Spinal cord (tissue), 10 donors: Measurements from ENCODE around the gene MLH3. TPM values are rescaled to one million over a fixed set of nuclear protein-coding genes. Genes with fewer than 3 reads are reported as not detected.
"Not testable (repeated sequence)": the region's sequence is repeated elsewhere in the genome, so short reads cannot be mapped to it uniquely, and the experiment has no call there.

Experiments
- DNase-seq, 6 donors: peaks; one replicate each; pipeline versions ENCODE4 v3.0.0 to v3.0.0-alpha.2; 2013 to 2015; ENCODE audit warnings: low spot score in 6 of 6, low read depth in 4 of 6
- H3K27ac ChIP-seq: one replicate; pipeline ENCODE4 v1.5.1; 2013; ENCODE audit warnings: low read depth, low read length, control low read depth
- H3K27me3 ChIP-seq: one replicate; pipeline ENCODE4 v1.6.1; 2013; ENCODE audit warnings: low read length; ENCODE audit not compliant: control insufficient read depth, insufficient read depth
- H3K36me3 ChIP-seq: one replicate; pipeline ENCODE4 v1.6.1; 2013; ENCODE audit warnings: low read length; ENCODE audit not compliant: control insufficient read depth, insufficient read depth
- H3K4me1 ChIP-seq: one replicate; pipeline ENCODE4 v1.6.1; 2013; ENCODE audit warnings: low read length; ENCODE audit not compliant: control insufficient read depth, insufficient read depth
- H3K4me3 ChIP-seq: one replicate; pipeline ENCODE4 v1.5.1; 2013; ENCODE audit warnings: low read depth, low read length, control low read depth
- H3K9me3 ChIP-seq: one replicate; pipeline ENCODE4 v1.6.1; 2013; ENCODE audit warnings: low read length; ENCODE audit not compliant: control insufficient read depth, insufficient read depth
- WGBS: methylation state at CpG from one replicate; pipeline ENCODE4 v1.1.5; 2013; ENCODE audit warnings: missing lambda C conversion rate; ENCODE audit not compliant: insufficient coverage; 5-methylcytosine and 5-hydroxymethylcytosine counted together
- polyA plus RNA-seq, 2 donors: library from polyadenylated mRNA; unstranded; fragments of 120-200 nt; gene quantifications; one replicate each; pipeline ENCODE4 v1.2.1, GENCODE V29; 2013; ENCODE audit not compliant: insufficient read length in 2 of 2
- total RNA-seq, 2 donors: library from RNA; depleted of rRNA in 1 of 2; stranded (reverse); fragments of 120-200 nt in 1 of 2; fragments of >200 nt in 1 of 2; gene quantifications; one replicate each; pipeline versions ENCODE4 v1.2.3 to v1.2.4, GENCODE V29; 2013 to 2014
- donor health status: healthy.

Gene MLH3
- total and polyA plus RNA-seq, 4 donors: 21.4 to 65.8 (median 39.5) TPM

DNA sequence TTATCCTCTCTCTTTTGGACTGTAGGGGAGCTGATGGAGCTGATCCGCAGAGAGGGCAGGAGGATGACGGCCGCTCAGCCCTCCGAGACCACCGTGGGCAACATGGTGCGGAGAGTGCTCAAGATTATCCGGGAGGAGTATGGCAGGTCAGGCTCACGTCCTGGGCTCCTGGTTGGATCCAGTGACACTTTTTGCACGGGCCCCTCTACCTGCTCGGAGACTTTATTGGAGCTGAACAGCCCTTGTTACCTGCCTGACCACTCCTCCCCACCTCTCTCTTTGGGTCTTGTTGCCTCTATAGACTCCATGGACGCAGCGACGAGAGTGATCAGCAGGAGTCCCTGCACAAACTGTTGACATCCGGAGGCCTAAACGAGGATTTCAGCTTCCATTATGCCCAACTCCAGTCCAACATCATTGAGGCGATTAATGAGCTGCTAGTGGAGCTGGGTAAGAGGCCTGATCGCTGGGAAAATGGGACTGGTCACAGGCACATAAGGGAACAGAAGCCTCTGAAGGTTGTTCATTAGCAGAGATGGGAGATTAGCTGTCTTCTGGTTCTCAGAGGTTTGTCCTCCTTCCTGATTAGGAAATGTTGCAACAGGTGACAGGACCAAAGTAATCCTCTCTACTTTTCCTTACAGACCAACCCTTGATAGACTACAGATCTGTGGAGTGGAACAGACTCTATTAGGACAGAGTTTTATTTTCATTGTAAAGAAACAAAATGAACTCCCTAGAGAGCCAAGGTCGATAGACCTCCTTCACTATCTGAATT, 47.8 kb downstream of the MLH3 start:
- peaks cover 1% of the 10 kb centered on the region for H3K9me3 ChIP-seq
- no peak for DNase-seq
- H3K4me1 ChIP-seq: peaks cover 10% of the 10 kb centered on the region
- no peaks in the 10 kb centered on the region for H3K27me3 ChIP-seq
- 4% methylated on average over 16 of the region's 18 CpGs for WGBS
- peak overlapping the region; percentile 95 for H3K4me3 ChIP-seq
- peak overlapping the region; percentile 87 for H3K27ac ChIP-seq
- peaks cover 16% of the 10 kb centered on the region for H3K36me3 ChIP-seq

DNA sequence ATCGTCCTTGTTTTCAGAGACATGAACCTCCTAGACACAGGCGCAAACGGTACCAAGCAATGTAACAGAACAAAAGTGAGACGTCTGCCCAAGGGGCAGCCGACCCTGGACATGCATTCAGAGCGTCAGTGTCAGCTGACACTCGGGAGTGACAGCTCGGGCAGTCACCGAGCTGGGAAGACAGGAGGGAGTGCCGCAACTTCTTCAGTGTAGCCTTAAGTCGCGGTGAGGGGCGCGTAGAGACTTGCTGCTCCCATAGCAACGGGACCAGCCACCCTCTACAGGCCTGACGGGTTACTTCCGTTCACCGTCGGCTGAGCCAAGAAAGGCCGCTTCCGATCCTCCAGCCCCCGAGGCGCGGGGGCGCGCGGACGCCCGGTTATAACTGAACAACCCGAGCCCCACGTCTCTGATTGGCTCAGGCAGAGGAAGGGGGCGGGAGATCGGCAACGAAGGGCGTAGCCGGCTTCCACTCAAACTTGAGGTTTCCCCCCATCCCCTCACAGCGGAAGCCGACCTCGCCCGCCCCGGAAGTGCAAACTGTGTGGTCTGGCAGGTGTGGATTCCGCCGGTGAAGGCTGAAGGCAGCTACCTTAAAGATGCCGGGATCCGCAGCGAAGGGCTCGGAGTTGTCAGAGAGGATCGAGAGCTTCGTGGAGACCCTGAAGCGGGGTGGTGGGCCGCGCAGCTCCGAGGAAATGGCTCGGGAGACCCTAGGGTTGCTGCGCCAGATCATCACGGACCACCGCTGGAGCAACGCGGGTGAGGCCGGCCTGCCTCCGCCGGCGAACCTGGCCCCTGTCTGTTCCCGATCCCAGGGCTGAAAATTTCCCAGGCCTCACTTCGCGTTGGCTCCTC, 48.6 kb downstream of the MLH3 start, which contains the start of gene EIF2B2:
Gene EIF2B2 (plus strand): TSS at position 530 of the 858 bp plus-strand sequence. CDS start 70 bp downstream, at position 600.
- WGBS: under 1% methylated on average over 61 of the region's 66 CpGs
- peak; percentile 93 to 99 (median 96) for DNase-seq
- Histone ChIP-seq H3K36me3 (peaks cover 13% of the 10 kb centered on the region), H3K27ac (peak within 1 kb of the TSS; percentile 87), H3K4me3 (peak within 1 kb of the TSS; percentile 95), H3K4me1 (peaks cover 10% of the 10 kb centered on the region), H3K9me3 (peaks cover 1% of the 10 kb centered on the region), H3K27me3 (no peaks in the 10 kb centered on the region)

DNA sequence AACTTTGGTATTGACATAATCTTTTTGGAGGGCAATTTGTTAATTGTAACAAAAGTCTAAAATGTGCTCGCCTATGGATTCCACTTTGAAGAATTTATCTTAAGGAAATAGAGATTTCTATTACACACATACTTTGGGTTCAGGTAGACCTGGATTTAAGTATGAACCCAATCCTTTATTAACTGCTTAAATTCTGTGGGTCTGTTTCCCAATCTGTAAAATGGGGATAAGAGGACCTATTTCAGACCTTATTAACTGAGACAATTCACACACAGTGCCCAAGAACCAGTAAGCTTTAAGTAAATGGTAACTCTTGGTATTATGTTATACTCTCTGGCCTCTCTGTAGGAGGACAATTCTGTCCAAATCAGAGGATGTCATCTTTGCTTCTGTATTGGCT, 49.4 kb downstream of the MLH3 start:
- H3K27ac ChIP-seq: peak overlapping the region; percentile 87
- peaks cover 1% of the 10 kb centered on the region for H3K9me3 ChIP-seq
- no CpG with 5 or more reads among the region's 1 CpG for WGBS
- no peaks in the 10 kb centered on the region for H3K27me3 ChIP-seq
- no peak for DNase-seq
- H3K4me1 ChIP-seq: peaks cover 10% of the 10 kb centered on the region
- H3K36me3 ChIP-seq: peaks cover 13% of the 10 kb centered on the region
- peak overlapping the region; percentile 95 for H3K4me3 ChIP-seq

DNA sequence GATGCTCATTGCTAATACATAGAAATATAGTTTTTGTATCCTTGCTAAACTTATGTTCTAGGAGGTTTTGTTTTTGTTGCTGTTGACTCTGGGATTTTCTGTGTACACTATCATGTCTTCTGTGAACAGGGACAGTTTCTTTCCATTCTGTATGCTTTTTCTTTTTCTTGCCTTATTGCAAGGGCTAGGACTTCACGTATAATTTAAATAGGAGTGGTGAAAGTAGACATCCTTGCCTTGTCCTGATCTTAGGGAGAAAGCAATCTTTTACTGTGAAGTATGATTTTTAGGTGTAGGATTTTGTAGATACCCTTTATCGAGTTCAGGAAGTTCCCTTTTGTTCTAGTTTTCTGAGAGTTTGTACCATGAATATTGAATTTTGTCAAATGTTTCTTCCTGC, 50.0 kb downstream of the MLH3 start:
- Histone ChIP-seq H3K36me3 (peaks cover 7% of the 10 kb centered on the region), H3K4me3 (no peak overlapping the region), H3K9me3 (peaks cover 1% of the 10 kb centered on the region), H3K4me1 (peaks cover 10% of the 10 kb centered on the region), H3K27me3 (no peaks in the 10 kb centered on the region), H3K27ac (no peak overlapping the region)
- WGBS: 100% methylated on average over 2 of the region's 2 CpGs
- DNase-seq: no peak

DNA sequence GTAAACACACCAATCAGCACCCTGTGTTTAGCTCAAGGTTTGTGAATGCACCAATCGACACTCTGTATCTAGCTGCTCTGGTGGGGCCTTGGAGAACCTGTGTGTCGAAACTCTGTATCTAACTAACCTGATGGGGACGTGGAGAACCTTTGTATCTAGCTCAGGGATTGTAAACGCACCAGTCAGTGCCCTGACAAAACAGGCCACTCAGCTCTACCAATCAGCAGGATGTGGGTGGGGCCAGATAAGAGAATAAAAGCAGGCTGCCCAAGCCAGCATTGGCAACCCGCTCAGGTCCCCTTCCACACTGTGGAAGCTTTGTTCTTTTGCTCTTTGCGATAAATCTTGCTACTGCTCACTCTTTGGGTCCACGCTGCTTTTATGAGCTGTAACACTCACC, 55.5 kb downstream of the MLH3 start:
- not testable (repeated sequence) for DNase-seq, H3K9me3 ChIP-seq, H3K36me3 ChIP-seq, H3K27ac ChIP-seq, H3K4me1 ChIP-seq, H3K4me3 ChIP-seq, H3K27me3 ChIP-seq
- WGBS: no CpG with 5 or more reads among the region's 7 CpGs

DNA sequence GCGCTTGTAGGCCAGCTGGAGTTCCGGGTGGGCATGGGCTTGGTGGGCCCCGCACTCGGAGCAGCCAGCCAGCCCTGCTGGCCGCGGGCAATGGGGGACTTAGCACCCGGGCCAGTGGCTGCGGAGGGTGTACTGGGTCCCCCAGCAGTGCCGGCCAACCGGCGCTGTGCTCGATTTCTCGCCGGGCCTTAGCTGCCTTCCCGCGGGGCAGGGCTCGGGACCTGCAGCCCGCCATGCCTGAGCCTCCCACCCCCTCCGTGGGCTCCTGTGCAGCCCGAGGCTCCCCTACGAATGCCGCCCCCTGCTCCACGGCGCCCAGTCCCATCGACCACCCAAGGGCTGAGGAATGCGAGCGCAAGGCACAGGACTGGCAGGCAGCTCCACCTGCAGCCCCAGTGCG, 57.1 kb downstream of the MLH3 start:
- H3K27me3 ChIP-seq, DNase-seq, H3K27ac ChIP-seq, H3K9me3 ChIP-seq, H3K4me1 ChIP-seq, H3K4me3 ChIP-seq, H3K36me3 ChIP-seq: not testable (repeated sequence)
- WGBS: 95% methylated on average over 18 of the region's 28 CpGs

DNA sequence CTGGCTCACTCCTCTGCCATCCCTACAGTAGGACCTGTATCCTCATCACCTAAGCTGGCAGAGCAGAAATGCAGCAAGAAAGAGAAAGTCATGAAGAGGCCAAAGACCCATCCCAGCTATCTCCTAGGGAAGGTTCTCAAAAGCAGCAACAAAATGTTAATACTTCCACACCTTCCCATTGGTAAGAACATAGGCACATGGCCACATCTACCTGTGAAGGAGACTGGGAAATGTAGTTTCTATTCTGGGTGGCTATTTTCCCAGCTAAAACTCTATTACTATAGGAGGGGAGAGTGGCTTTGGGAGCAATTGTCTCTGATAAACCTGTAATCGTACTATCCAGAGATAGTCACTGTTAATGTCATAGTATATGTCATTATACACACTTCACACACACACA, 62.3 kb downstream of the MLH3 start:
- Histone ChIP-seq H3K27me3 (no peaks in the 10 kb centered on the region), H3K36me3 (no peaks in the 10 kb centered on the region), H3K4me1 (peaks cover 11% of the 10 kb centered on the region), H3K27ac (no peak overlapping the region), H3K9me3 (no peaks in the 10 kb centered on the region), H3K4me3 (no peak overlapping the region)
- no CpG with 5 or more reads among the region's 1 CpG for WGBS
- no peak for DNase-seq

DNA sequence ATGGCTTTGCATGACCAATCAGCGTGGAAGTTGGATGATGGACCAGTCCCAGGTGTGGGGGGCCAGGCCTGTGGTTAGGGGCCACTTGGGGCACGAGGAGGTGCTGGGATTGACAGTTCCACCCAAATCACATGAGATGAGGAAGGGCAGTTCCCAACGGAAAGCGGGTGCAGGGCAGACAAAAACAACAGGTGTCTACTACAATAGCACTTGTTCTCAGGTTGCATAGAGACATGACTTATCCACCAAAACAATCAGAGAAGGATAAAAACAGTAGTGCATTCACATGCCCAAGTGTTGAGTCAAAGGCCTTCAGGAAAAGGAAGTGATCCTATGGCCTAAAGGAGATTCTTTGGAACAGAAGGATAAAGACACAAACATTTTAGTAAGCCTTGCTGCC, 63.1 kb downstream of the MLH3 start:
- no peaks in the 10 kb centered on the region for H3K9me3 ChIP-seq
- no peak for DNase-seq
- no peaks in the 10 kb centered on the region for H3K27me3 ChIP-seq
- H3K36me3 ChIP-seq: no peaks in the 10 kb centered on the region
- H3K27ac ChIP-seq: no peak overlapping the region
- peaks cover 11% of the 10 kb centered on the region for H3K4me1 ChIP-seq
- WGBS: 65% methylated on average over 2 of the region's 4 CpGs
- H3K4me3 ChIP-seq: no peak overlapping the region

DNA sequence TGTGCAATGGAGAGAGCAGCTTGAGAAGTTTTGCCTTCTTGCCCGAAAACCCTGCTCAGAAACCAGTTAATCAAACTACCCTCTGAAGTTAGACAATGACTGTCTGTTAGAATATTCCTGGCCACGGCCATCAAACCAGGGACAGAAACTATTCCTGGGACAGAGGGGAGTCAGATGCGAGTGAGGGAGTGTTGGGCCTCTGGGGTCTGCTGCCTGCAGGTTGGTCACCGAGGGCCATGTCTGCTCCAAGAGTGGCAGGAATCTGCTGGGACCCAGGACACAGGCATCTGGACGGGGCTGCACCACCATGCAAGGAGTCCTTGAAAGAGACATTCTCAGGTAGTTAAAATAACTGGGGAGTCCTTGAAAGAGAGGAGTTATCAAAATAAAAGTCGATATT, 65.5 kb downstream of the MLH3 start:
- no peak for DNase-seq

DNA sequence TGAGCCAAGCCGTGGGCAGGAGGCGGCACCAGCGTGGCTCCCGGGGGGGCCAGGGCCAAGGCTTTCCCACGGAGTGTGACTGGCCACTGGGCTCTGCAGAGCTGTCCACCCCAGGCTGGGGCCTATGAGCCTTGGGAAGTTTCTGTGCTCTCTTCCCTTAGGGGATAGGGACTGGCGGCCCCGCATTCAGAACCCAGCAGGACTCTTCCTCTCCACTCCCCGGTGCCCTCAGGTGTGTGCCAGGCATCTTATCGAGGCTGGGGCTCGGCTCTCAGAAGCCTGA, 66.3 kb downstream of the MLH3 start:
- no peak overlapping the region for H3K27ac ChIP-seq
- H3K4me3 ChIP-seq: no peak overlapping the region

More for the DNA sequence above, 65.5 kb downstream of the MLH3 start:
- Histone ChIP-seq H3K9me3 (no peaks in the 10 kb centered on the region), H3K27me3 (no peaks in the 10 kb centered on the region), H3K36me3 (no peaks in the 10 kb centered on the region), H3K4me1 (peaks cover 23% of the 10 kb centered on the region), H3K4me3 (no peak overlapping the region), H3K27ac (no peak overlapping the region)
- 83% methylated on average over 3 of the region's 6 CpGs for WGBS

More for the DNA sequence above, 66.3 kb downstream of the MLH3 start:
- WGBS: 70% methylated on average over 10 of the region's 10 CpGs
- H3K27me3 ChIP-seq: no peaks in the 10 kb centered on the region
- H3K4me1 ChIP-seq: peaks cover 31% of the 10 kb centered on the region
- no peak for DNase-seq
- H3K9me3 ChIP-seq: no peaks in the 10 kb centered on the region
- no peaks in the 10 kb centered on the region for H3K36me3 ChIP-seq
